GM18907 (cell line): ENCODE measurements around the gene EXD3.

Source experiments
- ATAC-seq: cut with Tn5 transposase; IDR thresholded peaks from one replicate; pipeline ENCODE4 v1.9.1; 2021; ENCODE audit warnings: mild to moderate bottlenecking, moderate library complexity; ENCODE audit not compliant: unreplicated experiment

Gene EXD3

DNA sequence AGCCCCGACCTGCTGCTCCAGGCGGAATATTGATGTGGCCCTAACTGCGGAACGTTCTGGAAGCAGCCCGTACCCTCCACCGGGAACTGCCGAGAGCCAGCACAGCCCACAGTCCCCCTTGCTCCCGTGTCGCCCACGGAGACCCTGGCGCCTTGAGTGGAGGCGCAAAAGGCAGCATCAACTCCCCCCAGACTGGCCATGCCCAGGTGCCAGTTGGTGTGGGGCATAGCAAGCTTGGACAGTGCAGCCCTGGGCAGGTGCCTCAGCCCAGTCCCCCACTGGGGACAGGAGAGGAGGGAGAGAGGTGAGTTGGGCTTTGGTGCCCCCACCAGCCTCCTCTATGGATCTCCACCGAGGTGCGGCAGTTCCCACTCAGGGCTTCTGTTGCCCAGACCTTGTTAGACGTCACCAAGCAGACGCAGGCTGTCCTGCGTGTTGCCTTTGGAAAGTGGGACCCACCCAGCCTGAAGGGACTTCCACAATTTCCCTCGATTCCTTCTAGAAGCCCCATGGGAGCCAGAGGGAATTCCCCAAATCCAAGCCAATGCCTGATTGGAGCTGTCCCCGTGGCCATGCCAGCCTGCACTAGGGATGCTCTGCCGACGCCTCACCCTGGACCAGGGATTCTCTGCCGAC is 101.1 kb downstream of the EXD3 start:
- ATAC-seq, result no peak

DNA sequence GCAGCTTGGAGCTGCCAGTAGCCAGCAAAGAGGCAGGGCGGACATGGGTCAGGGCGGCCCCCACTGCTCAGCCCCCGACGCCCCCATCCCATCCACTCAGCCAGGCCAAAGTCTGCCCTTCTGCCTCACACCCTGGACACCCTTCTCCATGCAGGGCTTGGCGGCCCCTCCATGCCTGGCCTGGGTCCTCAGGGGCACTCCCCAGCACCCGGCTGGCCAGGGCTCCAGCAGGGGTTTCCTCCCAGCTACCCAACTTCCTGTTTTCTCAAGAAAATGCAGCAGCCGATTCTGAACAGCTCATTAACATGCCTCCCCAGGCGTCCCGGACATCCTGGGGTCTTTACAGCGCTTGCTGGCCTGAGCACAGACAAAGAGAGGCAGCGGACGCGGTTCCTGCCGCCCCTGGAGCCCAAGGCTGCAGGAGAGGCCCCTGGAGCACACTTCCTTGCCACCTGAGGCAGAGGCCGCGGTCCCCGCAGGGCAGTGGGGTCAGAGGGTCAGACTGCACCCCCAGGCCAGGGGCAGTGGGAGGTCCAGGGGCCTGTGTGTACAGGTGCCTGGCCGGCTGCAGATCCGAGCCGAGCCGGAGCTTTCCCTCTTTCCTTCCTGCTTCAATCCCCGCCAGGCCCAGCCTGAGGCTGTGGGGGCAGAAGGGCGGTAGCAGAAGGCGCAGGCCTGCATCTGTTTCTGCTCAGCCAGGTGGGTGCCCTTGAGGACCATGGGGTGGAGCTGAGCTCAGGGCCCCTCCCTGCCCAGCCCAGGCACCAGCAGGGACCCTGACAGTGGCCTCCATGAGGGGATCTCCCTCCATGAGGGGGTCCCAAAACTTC is 102.2 kb downstream of the EXD3 start:
- no peak for ATAC-seq

DNA sequence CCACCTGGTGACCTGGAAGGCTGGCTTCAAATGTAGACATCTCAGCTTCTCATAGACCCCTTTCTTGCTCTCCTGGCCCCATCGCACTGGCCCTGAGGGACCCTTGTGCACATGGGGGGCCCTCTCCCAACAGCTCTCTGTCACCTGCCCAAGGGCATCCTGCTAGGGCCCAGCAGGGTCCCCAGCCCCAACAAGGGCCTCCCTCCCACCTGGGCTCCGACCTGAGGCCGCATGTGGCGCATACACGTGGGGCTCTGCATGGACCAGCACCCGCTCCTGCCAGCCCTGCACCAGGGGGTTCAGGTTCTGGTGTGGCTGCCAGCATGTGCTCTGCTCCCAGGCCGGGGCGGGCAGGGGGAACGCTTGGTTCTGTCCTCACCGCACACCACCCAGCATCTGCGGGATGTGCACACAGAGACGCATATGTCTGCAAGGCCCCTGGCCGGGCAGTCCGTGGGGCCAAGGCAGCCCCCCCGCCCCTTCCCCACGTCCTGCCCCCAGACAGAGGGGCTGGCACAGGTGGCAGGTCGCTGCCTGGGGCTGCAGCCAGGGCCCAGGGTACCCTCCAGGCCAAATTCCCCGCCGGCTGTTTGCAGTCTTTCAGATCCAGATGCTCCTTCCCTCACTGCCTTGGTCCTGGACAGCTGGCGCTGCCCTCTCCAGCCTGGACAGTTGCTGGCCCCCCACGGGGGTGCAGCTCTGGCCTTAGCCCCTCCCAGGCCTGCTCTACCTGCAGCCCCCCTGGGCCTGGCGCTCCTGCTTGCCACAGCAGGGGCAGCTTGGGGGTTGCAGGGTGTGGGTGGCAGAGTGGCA is 103.0 kb downstream of the EXD3 start:
- no peak for ATAC-seq

DNA sequence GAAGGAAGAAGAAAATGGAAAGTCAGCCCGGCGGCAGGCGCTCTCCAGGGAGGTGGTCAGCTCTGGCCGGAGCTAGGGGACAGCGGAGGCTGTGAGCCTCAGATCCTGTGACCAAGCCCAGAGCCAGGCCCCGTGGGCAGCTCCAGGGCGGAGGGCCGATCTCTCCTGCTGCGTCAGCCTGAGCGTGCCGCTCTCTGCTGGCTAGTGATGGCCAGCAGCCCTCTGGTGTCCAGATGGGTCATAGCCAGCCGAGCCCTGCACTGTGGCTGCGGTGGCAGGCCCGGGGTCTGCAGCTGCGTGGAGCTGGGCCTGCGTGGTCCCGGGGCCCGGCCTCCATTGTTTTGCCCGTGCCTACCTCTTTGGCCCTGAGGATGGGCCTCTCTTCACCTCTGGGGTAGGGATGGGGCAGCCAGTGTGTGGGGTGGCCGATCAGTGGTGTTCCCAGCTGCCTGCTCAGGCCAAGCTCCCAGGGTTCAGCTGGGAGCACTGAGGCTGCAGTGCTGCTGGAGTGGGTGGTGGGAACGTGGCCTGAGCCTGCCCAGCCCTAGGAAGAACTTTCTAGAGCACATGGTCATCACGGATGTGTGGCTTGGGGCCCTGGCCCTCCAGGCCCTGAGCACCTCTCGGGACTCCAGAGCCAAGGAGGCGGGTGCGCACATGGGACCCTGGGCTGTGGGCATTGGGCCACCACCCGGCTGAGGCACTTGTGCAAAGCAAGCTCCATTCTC is 103.8 kb downstream of the EXD3 start:
- ATAC-seq, result no peak

DNA sequence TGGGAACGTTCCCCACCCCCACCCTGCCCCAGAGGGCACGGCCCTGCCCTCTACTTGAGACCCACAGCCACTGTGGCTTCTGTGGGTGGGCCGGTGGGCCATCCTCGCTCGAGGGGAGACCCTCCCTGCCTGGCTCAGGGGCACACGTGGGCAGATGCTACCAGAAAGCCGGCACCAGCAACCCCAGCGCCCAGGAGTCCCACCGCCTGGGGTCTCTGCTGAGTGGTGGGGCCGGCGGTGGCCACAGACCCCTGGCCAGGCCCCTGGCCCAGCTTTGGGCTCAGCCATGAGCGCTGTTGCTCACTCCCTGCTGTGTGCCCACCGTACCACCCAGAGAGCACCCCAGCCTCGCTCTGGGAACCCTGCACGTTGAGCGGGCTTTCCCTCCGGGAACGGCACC is 104.4 kb downstream of the EXD3 start:
- no peak for ATAC-seq

DNA sequence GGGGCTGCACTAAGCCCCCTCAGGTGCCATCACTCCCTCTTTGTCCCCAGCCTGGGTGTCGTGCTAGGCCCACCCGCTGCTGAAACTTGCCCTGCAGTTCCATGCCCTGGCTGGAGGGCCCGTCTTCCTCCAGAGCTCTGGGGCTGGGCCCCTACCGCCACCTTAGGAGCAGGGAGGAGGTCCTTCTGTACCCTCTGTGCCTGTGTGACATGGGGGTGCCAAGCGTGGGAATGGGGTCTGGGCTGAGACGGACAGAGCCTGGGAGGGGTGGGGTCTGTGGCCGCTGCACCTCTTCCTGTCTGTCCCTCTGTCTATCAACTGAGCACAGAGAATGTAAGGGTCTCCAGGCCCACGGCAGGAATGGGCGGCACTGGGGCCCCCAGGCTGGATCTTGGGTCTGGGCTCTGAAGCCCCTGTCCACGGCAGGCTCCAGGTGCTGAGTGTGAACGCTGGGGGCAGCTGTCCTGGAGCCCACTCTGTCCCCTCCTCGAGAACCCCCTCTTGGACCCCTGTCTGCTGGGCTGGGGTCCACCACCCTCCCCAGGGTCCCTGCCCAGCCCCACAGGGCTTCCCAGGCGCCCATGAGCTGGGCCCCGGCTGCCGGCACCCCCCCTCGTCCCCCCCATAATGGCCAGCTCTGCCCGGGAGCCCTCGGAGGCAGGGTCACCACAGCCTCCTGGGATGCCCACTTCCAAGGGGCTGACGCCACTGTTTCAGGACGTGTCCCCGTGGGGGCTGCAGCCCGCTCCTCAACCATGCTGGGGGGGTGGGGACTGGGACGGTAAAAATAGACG is 105.0 kb downstream of the EXD3 start:
- no peak for ATAC-seq

DNA sequence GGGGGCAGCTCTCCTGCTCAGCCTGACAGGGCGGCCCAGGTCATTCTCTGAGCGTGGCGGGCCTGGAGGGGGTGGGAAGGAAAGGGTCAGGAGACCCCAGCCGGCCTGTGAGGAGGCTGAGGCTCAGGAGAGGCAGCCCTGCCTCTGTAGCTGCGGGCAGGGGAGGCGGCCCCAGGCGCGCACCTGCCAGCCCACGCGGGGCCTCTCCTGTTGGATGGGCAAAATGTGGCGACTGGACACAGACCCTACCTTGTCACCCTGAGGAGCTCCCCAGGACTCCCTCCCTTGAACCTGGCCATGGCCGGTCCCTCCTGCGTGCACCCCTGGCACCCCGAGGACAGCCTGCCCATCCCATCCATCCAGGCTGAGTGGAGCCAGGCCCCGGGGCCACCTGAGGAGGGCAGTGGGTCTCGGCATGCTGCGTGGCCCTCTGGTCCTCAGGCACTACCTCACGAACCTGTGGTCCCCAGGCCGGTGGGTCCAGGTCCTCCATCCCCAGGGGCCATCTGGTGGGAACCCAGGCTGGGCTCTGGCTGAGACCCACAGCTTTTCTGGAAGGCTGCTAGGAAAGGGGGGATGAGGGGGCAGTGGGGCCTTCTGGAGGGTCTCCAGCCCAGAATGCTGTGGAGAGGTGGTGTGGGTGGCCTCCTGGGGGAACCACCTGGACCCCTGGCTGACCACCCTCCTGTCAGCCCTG is 105.8 kb downstream of the EXD3 start:
- no peak for ATAC-seq

DNA sequence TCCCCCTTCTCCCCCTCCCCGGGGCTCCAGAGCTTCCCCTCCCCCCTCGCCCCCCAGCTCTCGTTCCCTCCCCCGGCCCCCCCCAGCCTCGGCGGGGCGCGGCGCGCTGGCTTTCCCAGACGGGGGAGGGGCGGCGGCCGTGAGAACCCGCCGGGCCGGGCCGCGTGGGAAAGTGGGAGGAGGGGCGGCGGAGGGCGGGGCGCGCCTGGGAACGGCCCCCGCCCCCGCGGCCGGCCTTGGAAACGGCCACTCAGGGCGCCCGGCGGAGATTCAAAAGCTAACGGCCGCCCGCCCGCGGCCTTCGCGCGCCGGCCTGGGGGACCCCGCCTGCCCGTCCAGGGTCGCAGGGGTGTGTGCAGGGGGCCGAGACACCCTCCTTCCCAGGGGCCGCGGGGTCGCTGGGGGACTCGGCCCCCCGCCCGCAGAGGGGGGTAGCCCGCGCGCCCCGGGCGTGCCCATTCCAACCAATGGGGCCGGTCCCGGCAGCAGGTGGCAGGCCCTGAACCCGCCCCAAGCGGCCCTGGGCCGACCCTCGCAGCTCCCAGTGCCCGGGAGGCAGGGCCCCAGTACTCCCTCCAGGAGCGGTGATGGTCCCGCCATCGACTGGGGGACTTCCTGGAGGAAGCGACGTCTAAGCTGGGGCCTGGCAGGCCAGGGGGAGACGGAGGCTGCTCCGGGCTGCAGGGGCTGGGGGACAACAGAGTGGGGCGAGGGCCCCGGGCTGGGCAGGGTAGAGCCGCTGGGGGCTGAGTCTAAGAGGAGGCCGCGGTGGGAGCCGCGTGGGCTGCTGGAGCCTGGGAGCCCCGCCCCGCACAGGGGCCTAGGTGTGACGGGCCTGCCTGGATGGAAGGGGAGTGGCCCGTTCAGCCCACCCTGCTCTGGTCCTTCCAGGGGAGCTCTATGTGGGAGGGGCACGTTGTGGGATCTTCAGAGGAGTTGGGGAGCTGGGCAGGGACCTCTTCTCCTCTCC is 106.7 kb downstream of the EXD3 start:
- ATAC-seq, result no peak

DNA sequence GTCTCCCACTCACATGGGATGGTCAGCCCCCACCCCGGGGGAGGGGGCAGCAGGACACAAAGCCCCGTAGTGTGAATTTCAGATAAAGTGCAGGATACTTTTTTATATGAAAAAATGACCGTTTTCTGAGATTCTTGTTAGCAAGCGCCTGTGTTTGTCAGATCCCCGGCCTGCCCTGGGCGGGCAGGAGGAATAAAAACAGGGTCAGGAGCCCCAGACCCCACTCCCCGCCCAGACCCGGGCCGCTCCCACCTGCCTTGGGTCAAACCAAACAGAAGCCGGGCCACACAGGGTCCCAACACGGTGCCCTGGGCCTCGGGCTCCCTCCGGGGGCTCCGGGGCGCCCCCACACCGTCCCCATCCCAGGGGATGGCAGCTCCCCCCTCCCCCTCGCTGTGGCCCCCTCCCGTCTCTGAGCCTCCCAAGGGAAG is 107.4 kb downstream of the EXD3 start:
- ATAC-seq, result no peak

DNA sequence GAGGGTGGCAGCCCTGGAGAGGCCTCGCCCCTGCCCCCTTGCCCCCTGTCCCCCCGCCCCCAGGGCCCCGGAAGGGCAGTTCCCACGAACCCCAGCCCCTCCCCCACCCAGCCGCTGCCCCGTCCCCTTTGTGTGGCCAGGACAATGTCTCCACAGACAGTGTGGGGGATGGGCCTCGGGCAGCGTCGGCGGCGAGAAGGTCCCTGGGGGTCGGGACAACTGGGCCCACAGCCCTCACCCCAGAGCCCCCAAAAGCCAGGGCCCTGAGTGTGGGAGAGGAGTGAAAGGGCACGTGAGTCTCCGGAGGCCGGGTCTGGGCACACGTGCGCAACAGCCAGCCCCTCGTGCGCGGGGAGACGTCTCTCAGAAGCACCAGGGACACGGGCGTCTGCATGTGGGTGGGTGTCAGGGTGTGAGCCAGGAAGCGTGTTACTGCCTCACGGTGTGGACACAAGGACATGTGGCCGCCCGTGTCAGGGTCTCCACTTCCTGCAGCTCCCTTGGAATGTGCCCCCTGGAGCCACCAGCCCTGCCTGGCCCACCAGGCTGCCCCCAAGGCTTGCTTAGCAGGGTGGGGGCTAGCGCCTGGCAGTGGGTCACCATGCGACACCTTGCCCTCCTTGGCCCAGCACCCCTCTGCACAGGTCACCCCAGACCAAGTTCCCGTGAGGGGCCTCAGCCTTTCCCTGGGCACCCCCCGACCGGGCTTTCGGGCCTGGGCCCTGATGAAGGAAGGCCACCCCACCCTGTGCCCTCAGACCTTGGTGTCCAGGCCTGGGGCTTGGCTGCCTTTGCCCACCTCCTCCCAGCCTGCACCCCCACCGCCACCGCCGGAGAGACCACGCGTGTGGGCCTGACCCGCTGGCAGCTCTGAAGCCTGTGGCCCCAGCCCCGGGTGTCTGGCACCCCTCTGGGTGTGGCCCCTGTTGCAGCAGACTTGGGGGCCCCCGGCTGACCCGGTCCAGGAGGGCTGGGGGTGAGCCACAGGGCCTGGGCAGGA is 108.1 kb downstream of the EXD3 start:
- no peak for ATAC-seq

DNA sequence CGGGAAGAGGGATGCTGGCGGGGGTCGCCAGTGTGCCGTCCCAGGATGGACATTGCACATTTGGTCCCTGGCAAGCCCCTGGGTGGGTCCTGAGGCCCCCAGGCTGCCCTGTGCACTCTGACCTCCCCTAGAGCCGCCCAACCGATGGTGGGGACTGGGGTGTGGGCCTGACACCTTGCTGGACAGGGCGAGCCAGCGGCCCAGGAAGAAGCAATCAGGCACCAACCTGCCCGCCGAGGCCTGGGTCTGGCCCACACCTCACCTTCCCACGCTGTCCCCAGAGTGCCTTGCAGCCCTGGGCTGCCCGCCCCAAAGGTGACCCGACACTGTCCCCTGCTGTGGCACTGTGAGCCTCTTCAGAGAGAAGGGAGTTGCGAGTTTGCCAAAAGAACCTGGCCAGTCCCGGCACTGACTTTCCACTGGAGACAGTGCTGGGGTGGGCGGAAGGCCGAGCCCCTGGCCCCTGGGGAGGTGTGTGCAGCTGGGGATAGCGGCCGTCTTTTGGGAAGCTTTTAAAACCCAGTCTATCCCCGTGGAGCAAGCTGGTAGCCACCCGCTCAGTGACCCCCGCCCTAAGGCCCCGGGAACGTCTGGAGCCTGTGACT is 108.9 kb downstream of the EXD3 start:
- ATAC-seq, result no peak

DNA sequence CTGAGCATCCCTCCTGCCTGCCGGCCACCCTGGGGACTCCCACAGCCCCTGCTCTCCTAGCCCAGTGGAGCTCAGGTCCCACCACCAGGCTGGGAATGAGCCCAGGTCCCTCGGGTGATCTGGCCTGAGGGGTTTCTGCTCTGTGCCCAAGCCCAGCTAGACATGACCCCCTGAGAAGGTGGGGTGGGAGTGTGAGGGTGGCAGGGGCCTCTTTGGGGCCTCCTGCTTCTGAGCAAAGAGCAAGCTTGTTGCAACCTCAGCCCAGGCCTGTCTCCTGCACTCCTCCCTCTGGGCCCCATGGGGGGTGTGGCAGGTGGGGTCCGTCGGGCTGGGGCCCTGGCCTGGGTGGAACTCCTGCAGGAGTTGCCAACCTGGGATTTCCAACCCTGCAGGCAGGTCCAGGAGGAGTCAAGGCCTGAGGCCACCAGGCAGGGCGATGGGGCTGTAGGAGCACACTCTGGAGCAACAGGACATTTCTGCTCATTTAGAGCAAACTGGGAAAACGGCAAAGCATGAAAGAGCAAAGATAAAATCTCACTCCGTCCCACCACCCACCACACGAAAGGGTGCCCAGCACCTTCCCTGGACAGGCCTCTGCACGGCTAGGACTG is 109.5 kb downstream of the EXD3 start:
- ATAC-seq, result no peak

DNA sequence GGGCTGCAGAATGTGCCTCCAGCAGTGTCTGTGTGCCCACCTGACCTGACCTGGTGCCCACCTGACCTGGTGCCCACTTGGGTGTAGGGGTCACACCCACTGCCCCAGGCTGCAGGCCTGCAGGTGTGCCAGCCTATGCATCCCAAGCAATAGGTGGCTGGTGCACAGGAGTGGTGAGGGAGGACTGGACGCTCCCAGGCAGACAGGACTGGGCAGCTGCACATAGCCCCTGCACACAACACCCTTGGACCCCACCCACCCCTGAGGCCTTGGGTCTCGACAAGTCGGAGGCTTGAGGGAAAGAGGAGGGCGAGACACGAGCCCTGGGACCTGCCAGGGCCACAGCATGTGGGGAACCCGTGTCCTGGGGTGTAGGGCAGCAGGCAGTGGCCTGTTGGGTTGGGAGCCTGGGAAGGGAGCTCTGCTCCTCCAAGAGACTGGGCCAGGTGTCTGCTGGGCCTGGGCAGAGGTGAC is 110.1 kb downstream of the EXD3 start:
- no peak for ATAC-seq

DNA sequence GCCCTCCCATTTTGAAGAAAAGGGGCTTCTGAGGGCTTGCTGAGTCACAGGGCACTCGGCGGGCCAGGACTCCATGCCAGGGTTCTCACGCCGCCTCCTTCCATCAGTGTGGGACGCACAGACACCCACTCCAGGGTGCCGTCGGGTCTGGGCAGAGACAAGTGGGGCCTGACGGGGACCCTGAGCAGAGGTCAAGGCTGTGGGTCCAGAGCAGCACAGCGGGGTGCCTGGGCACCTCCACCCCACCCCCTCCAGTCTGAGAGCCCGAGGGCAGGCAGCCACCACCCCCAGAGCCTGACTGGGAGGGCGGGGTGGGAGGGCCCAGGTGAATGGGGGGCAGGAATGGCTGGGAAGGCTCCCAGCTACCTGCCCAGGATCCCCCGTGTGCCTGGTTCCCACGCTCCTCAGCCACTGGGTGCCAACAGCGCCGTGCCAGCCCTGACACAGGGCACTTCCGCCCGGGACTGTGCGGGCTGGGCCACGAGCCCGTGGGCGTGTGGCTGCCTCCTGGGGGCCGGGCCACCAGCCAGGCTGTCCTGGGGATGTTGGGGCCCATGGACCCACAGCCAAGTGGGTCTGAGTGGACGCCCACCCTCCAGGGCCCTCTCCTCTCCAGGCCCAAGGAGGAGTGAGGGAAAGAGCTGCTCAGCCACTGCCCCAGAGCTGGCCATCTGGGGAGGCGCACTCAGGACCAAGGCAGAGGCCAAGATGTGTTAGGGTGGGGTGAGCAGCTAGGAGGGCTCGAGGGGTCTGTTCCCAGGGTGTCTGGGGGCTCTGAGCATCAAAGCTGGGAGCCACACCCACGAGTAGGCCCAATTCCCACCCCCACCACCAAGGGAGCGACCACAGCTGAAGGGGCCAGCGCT is 110.7 kb downstream of the EXD3 start:
- no peak for ATAC-seq
